ENCODE results near the gene F11.

DNA sequence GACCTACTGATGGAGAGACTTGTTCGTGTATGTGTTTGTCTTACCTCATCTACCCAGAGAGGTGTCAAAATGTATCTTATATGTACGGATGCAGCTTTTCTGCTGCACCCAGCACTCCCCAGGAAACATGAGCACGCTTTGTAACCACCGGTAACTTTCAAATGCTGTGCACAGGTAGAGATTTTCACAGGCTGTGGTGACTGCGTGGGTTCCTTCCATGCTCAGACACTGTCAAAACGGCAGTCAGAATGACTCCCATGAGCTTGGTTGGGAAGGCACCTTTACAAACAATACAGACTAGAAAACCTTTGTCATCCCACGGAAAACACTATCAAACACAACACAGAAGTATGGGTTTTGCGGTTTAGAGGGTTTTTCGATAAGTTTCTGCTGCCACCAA is 28.2 kb downstream of the F11 start:
- TF ChIP-seq, protein P1, sequence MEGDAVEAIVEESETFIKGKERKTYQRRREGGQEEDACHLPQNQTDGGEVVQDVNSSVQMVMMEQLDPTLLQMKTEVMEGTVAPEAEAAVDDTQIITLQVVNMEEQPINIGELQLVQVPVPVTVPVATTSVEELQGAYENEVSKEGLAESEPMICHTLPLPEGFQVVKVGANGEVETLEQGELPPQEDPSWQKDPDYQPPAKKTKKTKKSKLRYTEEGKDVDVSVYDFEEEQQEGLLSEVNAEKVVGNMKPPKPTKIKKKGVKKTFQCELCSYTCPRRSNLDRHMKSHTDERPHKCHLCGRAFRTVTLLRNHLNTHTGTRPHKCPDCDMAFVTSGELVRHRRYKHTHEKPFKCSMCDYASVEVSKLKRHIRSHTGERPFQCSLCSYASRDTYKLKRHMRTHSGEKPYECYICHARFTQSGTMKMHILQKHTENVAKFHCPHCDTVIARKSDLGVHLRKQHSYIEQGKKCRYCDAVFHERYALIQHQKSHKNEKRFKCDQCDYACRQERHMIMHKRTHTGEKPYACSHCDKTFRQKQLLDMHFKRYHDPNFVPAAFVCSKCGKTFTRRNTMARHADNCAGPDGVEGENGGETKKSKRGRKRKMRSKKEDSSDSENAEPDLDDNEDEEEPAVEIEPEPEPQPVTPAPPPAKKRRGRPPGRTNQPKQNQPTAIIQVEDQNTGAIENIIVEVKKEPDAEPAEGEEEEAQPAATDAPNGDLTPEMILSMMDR (IDR thresholded peaks at IDR 0.05; ENCODE audit: low read length): no peak
- TF ChIP-seq EZH2 (IDR thresholded peaks at IDR 0.05; ENCODE audit: borderline replicate concordance, low read length): no peak

Measured in OCI-LY1 (cell line).